Right forelimb (tissue), 1 donor: Measurements from ENCODE around the gene PPT2.
A peak's percentile ranks its signal among the peaks of the same experiment; 100 is the strongest.
"Not testable (repeated sequence)": the region's sequence is repeated elsewhere in the genome, so short reads cannot be mapped to it uniquely, and the experiment has no call there.

Experiments used
- DNase-seq: peaks from one replicate; pipeline ENCODE4 v3.0.0-alpha.2; 2018

PPT2 gene

DNA sequence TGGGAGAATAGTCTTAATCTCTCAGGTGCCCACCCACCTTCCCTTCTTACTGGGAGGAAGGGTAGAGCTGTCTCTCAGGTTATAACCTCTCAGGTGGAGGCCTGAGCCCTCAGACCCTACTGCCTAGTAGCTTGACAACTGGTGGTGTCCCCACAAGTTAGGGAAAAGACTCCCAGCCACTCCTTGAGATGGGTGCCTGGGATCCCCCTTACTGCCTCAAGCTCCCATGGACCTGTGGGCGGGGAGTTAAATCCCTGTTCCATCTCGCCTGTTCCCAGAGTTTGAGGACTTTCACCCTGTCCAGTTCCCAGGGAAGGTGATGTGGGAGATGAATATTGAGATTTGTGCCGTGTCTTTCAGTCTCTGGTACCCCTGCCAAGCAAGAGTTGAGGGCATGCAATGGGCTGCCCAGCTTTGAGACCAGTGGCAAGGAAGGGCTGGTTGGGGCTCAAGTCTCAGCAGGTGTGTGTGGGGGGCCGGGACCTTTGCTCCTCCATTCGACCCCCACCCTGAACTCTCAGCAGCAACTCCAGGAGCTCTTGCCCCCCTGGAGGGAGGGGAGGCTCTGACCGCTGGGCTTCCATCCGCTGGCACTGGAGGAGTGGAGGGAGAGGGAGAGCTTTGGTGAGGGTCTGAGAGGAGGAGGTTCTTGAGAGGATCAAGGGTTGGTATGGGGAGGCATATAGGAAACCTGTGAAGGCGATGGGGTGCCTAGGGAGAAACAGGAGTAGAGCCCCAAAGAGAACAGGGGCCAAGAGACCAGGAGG, 37.2 kb downstream of the PPT2 start:
- DNase-seq: no peak

DNA sequence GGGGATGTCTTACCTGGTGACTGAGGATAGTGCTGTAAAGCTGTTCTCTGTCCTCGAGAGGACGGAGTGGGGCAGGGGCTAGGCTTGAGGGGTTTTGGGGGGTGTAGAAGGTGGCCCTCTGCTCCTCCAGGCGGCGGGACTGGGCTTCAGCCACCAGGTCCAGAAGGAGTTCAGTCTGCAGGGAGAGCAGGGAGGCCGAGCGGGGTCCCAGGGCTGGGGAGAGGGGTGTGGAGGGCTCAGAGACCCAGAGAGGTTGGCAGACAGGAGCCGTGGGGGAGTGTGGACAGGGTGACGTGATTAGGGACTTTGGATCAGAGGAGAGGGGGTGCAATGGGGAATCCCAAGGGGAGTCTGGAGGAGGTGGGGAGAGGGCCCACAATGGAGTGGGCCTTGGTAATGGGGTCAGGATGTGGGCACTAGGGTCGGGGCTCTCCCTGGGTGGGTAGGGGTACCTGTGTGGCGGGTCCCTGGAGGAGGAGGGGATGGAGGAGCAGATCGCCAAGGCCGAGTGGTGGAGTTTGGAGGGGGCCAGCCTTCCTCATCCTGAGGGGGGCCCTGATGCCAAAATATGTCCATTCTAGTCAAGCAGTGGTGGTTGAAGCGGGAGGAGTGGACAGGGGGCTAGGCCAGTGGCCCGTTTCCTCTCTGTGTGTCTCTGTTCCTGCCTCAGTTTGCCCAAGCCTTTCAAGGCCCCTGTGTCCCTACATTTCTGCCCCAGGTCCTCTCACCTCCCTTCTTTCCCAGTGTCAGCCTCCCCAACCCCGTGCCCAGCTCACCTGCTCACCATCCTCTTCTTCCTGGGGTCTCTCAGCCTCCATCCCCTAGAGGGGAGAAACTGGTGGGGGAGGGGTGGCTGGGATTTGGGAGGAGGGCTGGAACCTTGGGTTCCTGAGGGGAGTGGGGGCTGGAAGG, 38.0 kb downstream of the PPT2 start:
- no peak for DNase-seq

DNA sequence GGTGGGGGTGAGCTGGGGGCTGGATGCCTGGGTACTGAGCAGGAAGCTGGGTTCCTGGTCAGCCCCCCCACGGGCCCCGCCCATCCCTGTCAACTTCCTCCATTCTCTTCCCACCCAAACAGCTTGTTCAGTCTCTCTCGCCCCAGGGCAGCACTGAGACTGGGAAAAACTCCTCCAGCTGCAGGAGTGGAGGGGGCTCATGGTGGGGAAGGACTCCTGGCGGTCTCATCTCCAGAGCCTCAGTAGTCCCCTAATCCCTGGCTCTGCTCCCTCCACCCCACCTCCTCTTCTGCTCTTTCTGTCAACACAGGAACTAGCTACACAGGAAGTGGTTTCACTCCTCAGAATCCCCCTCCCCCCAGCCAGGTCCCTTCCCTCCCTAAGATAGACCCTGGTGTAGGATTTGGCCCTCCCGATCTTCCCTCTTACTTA, 38.7 kb downstream of the PPT2 start, which contains the start of gene GPSM3:
TSS of gene GPSM3 (minus strand) at position 36 of the 432 bp plus-strand sequence. CDS start 130 bp downstream, outside the sequence.
- no peak for DNase-seq

DNA sequence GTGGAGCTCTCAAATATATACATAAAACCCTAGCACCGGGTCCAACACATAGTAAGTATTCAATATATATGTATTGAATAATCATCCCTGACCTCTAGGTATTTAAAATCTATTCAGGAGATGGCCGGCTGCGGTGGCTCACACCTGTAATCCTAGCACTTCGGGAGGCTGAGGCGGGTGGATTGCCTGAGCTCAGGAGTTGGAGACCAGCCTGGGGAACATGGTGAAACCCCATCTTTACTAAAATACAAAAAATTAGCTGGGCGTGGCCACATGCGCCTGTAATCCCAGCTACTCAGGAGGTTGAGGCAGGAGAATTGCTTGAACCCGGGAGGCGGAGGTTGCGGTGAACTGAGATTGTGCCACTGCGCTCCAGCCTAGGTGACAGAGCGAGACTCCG, 39.2 kb downstream of the PPT2 start:
- not testable (repeated sequence) for DNase-seq

DNA sequence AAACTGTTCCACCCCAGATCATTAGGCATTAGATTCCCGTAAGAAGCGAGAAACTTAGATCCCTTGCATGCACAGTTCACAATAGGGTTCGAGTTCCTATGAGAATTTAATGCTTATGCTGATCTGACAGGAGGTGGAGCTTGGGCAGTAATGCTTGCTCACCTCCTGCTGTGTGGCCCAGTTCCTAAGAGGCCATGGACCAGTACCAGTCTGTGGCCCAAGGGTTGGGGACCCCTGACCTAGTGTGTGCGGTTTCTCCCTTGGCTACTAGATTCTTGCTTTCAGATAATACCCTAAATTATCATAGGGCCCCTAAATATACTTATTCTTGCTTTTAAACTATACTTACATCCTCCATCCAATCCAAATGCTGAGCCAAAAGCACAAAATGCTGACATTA, 40.4 kb downstream of the PPT2 start:
- no peak for DNase-seq

DNA sequence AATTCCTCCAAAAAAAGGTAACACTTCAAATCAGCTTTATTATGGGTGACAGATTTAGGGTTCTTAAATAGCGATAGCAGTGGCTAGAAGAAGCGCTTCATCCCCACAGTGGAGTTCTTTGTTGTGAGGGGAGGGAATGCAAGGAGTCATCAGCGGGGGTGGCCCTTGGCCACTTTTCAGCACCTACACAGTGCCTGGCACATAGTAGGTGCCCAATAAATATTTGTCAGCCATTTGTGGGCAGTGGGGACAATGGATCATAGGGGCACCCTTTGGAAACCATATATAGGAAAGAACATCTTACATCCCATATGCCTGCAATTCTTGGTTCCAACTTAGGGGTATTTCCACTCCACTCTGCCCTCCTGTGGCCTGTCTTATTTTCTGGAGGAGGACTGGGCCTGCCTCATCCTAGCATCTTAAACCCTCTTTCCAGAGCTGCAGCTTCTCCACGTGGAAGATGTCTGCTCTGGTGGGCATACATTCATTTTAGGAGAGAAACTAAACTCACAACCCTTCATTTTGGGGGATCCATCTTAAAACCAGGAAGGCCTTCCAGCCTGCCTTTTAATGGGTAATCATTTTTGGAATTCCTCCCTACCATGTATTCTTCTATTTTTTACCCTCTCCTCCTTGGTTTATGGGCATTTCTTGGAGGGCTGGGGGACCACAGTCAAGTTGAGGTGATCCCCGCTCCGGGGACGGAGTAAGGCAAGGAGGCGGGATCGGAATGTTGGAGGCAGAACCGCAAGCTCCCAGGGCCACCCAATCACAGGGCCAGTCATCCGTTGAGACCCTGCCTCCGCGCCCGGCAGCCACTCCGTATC, 41.1 kb downstream of the PPT2 start:
- DNase-seq: no peak

DNA sequence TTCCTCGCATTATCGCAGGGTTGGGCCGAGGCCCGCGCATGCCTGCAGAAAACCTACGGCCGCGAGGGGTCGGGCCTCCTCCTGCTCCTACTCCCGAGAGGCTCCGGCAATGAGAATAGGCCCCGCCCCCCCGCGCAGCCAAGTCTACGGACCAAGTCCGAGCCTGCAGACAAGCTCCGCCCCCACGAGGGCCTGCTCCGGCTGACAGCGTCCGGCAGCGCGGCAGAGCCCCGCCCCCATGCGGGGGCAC, 41.6 kb downstream of the PPT2 start:
- peak; percentile 100 for DNase-seq

DNA sequence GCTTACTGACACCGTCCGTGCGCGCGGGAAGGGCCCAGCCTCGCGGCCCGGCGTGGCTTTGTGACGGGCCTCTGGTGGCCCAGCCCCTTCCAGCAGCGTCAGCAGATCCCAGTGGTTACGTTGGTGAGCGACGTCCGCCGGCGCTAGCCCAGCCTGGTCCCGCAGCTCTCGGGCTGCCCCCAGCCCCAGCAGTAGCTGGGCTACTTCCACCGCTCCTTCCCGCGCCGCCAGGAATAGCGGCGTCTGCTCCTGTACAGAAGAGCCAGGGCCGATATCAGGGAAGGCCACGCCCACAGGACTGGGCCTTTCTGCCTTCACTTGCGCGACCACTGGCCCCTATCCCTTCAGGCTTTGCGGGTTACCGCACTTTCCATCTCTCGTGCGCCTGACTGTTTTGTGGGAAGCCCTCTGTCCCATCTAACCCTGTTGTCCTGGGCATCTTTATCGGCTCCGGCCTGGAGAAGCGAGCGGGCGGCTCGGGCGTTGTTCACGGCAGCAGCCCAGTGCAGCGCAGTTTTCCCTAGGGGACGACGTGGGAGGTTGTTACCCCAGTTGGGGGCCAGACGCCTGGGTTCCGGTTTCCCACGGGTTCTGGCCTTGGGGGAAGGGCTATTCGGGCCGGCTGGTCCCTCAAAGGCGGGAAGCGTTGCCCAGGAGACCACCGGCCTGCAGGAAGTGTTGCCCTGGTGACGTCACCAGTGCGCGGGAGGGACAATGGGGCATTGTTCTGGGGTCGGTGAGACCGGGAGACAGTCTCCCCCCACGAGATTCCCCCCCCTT, 42.2 kb downstream of the PPT2 start:
- peak; percentile 94 for DNase-seq

DNA sequence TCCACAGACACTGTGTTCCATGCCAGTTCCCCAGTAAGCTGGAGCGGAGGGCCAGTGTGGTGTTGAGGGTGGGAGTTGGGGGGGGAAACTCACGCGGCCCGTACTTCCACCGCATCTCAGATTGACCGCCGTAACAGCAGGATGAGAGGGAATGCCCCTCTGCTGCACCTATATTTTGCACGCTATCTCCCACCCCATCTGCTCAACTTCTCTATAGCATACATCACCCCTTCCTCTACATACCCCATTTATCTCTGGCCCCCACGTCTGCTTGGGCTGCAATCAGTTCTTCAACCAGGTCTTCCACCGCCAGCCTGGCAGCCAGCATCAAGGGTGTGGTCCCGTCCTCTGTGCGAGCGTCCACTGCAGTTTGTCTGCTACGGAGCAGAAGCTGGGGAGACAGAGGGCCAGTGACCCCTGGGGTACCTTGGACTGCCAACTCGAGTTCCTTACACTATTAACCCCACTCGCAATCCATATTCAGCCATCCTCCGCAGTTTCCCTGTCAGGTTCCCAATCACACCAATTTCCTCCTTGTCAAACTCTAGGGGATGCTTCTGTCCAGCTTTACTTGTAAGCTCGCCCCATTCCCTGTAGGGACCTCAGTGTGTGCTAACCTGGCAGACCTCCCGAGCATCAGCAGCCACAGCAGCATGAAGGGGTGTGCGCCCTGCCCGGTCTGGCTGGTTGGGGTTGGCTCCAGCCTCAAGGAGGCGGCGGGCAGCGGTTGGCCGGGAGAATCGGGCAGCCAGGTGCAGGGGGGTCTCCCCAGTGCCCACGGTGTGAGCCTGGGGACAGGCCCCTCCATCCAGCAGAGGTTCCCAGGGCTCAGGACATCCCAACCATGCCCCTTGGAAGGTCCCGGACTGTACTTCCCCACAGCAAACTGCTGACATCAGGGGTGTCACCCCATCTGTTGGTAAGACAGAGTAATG, 43.0 kb downstream of the PPT2 start:
- DNase-seq: no peak

DNA sequence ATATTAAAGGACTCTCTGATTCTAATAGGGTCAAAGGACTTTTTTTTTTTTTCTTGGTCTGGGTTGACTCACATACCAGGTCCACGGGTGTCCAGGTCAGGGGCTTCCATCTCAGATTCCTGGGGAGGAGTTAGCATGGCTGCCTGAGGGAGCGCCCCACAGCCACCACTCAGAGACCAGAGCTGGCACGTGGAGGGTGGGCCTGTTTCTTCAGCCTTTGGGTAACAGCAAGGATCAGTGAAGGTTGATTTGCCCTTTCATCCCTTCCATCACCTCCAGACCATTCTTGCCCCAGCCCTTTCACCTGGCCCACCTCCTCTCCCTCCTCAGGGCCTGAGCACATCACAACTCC, 44.4 kb downstream of the PPT2 start:
- no peak for DNase-seq

DNA sequence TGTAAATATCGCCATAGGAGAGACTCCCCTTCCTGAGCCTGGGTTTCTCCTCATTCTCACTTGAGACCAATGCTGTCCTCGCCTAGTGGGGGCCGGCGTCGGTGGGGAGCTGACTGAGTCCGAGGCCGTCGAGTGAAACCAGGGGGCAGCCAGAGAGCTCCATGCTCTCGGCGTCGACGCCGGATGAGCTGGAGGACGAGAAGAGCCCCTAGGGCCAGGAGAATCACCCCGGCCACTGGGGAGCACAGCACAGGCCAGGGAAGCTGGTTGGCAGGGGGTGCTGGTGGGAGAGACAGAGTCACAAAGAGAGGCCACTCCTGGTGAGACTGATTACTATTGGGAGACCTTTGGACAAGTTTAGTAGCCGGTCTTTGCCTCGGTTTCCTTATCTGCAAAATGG, 44.9 kb downstream of the PPT2 start:
- DNase-seq: no peak

DNA sequence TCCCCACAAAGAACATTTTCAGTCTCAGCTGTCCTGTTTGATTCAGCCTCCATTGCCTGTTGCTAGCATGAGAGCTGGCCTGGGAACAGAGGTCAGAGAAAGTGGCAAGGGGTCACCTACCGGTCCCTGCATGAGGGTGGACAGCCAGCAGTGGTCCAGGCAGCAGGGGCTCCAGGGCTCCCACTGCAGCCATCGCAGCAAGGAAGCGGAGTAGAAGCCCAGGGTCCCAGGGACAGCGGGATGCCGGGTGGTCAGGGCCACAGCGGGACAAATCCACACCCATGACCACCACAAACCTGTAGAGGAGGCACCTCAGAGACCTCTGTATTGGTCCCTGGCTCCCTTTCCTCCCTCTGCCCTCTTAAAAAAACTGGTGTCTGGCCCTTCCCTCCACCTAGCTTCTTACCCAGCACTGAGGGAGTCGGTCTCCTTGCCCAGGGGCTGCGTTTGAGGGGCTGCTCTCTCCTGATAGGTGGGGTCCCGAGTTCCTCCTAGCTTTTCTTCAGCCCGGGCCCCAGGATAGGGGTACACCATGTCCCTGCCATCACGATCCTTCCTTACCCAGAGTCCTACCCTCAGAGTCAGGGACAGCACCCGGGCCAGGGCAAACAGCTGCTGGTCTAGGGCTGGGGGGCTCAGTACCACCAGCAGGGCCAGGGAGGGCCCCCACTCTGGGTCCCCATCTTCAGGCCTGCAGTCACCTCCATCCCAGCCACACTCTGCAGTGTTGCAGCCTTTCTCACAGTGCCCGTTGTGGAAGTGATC, 47.0 kb downstream of the PPT2 start:
- DNase-seq: no peak

DNA sequence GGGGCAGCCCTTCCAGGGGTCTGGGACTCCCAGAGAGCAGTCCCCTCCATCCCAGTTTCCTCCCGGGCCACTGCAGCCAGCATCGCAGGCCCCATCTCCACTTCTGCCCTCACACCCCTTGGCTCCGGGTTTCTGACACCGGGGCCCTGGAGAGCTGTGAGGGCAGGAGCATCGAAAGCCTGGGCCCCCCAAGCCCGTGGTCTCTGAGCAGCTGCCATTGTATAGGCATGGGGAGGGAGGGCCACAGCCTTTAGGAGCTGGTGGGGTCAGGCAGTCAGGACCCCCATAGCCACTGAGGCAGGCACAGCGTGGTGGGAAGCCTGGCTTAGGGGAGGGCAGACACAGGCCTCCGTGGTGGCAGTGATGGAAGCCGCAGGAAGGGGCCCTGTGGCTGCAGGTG, 48.2 kb downstream of the PPT2 start:
- DNase-seq: no peak

DNA sequence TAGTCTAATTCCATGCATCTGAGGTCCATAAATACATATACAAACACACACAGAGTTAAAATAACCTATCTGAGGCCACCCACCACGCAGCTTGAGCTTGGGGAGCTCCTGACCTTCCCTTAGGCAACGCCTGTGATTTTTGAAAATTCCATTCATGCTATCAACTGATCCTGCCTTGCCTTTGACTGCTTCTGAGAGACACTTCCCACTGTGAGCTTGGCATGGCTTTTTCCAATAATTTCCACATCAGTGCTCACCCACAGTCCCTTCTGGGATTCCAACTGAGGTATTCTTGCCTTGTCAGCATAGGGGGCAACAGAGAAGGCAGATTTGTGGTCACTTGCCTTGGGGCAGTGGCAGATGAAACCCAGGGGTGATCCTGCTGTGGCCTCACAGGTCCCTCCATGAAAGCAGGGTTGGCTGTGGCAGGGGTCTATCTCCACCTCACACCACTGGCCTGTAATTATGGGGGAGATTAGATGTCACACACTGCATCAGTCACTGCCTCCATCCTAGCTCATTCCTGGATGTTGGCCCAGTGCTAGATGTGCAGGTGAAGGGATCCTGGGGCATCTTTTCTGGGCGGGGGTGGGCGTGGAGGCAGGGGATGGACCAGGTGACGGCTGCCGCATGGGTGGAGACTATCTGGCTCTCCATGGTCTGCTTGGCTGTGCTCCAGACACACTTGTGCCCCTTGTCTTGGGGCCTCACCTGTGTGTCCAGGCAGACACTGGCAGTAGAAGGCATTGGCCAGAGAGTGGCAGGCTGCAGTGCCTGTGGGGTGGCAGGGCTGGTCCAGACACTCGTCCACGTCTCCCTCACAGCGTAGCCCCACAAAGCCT, 49.7 kb downstream of the PPT2 start:
- no peak for DNase-seq

DNA sequence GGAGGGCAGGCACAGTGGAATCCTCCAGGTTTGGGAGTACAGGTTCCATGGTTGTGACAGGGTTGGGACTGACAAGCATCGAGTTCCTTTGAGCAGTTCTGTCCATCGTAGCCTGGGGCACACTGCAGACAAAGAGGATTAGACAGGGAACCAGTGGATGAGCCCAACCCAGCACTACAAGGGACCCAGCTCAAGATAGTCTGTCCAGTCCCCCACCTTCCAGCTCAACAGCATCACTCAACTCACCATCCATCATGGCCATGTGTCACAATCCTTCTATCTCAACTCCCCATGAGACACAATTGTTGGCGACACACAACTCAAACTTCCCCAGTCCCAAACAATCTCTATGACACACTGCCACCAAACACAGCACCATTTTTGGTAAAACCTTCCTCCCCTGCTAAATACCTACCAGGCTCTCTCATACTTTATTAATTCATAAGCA, 50.4 kb downstream of the PPT2 start:
- DNase-seq: no peak

DNA sequence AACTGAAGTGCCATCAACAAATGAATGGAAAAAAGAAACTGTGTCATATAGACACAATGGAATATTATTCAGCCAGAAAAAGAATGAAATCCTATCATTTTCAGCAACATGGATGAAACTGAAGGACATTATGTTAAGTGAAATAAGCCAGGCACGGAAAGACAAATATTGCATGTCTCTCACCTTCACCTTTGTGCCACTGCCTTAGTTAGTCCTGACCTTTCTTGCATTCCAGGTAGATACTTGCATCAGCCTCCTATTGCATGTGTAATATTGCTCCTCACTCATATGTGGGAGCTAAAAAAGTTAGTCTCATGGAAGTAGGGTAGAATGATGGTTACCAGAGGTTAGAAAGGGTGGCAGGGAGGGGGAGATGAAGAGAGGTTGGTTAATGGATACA, 55.1 kb downstream of the PPT2 start:
- DNase-seq: no peak

DNA sequence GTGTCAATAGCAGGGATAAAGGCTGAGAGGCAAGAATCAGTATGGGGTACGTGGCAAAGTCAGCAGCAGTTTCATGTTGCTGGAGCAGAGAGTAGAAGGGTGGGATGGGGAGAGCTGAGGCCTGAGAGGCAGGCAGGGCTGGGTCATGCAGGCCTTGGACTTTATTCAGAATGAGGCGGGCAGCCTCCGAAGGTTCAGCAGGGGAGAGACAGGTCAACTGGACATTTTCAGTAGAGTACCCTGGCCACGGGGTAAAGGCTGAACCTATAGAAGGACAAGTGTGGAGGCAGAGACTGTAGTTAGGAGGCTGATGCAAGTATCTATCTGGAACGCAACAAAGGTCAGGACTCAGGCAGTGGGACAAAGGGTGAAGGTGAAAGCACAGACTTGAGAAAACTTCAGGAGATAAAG, 56.3 kb downstream of the PPT2 start:
- no peak for DNase-seq

DNA sequence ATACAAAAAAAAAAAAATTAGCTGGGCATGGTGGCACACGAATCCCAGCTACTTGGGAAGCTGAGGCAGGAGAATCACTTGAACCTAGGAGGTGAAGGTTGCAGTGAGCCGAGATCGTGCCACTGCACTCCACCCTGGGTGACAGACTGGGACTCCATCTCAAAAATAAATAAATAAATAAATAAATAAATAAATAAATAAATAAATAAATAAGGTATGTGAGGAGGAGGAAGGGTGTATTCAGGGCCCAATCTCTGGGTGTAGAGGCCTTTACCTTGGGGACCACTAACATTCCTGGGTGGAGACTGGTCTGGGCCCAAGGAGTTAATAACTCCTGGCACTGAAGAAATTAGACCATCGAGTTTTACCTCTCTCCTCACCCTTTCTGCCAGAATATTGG, 57.5 kb downstream of the PPT2 start:
- DNase-seq: peak; percentile 6

DNA sequence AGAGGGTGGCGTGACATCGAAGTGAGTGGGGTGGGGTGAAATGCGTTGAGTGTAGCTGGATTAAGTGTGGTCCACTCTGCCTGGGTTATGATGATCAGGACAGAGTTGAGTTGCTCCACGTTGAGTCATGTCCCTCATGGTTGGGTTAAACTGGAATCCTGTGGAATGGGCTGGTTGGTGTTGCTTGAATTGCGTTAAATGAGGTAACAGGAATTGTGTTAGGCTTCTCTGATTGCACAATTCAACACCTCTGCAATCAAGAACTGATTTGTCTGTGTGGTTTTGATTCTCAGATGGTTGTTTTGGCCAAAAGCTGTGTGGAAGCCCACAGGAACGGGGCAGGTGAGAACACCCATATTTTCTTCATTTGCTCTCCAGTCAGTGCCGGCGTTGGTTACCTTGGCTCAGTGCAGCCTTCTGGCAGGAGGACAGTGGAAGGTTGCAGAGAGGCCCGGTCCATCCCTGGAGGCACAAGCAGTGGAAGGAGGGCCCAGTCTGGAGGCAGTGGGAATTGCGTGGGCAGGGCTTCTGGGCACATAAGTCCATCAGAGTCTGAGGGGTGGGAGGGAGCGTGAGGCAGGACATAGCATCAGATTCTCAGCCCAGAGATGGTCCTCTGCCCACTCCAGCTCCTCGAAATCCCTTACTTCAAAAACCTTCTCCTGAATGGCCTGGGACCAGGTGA, 58.3 kb downstream of the PPT2 start:
- DNase-seq: peak; percentile 2
